HG02981 (cell line): Measurements from ENCODE around the gene SCAMP5.

Source experiments
- ATAC-seq: cut with Tn5 transposase; IDR thresholded peaks from one replicate; pipeline ENCODE4 v1.9.1; 2021; ENCODE audit warnings: mild to moderate bottlenecking, moderate library complexity; ENCODE audit not compliant: unreplicated experiment

Gene SCAMP5

DNA sequence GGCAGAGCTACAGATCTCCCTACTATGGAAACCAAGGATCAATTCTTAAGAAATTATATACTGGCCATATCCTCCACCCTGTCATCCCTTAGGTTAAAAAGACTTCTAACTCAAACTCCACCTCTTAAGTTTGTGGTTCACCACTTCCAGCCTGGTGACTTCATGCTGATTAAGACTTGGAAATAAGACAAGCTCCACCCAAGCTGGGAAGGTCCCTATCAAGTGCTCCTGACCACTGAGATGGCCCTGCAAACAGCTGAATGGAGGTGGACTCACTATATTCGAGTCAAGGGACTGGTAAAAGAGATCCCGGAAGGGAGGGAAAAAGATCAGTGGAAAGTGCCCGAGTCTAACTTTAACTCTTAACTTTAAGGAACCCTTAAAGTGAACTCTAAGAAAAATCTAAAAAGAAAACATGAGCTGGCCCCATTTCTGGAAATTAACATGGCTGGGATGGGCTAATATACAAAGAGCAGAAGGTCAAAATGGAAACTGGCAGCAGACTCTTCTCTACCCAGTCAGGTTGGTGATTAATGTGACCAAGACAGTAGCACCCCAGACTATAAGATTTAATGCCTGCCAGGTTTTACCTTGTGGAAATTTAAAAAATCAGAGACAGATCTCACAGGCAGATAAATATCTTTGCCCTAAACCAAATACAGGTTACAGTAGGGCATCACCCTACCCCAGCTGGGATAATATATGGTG is 71.9 kb downstream of the SCAMP5 start:
- ATAC-seq: no peak

DNA sequence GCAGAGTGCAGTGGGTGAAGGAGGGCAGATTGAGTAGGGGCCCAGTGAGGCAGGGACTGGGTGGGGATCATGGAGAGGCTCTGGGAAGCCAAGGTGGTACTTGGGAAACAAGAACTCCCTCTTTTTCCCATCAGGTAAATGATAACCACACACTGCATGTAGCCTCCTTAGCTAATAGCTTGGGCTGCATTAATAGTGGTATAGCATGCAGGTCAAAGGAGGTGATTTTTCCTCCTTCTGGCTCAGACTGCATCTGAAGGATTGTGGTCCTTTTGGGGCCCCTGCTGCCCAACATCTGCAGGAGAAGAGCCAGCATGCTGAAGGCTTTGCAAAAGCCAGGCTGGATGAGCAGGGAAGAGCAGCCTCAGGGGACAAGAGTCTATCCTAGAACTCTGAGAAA is 73.4 kb downstream of the SCAMP5 start:
- no peak for ATAC-seq

DNA sequence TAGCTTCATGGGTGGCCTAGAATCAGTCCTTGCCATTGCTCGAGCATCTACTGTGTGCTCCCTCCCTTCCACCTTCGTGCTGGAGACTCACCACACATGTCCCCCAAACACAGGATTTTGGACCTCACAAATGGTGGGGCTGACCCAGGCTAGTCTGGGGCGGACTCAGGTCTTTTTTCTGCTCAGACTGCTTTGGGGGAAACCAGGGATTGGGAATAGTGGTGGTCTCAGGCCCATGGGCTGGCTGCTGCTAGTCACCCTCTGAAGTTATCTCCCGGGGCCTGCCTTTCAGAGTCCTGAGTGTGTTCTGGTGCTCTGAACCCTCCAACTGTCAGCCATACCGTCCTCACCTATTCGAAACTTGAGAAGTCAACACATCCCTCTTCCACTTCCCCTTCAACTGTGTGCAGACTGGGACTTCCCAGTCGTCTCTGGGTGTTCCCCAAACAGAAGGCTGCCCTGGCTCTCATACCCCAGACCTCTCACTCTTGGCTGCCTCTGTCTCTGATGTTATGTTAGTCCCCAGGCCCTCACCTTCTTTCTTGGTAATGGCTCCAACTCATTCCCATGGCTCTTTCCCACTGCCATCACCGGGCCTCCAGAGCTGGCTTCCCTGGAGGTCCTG is 74.0 kb downstream of the SCAMP5 start:
- peak; percentile 70 for ATAC-seq

DNA sequence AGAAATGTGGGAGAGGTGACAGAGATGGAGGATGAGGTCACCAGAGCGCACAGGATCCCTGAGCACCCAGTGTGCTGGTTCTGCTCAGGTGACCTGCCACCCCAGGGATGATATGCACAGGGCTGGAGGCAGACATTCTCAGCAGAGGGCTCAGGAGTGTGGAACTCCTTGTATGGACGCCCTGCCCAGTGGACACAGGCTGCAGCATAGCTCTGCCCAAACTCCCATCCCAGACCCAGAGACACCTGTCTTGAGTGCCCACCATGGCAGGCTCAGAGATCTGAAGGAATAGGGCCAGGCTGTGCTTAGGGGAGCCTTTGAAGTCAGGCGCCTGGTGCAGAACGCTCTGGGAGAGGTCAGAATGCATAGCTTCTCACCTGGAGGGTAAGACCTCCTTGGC is 75.3 kb downstream of the SCAMP5 start:
- ATAC-seq: no peak
